K562 (cell line): Measurements from ENCODE around the gene CAMSAP2. TPM values are rescaled to one million over a fixed set of nuclear protein-coding genes. Genes with fewer than 3 reads are reported as not detected.
A peak's percentile ranks its signal among the peaks of the same experiment; 100 is the strongest.

ENCODE experiments used
- DPF2 ChIP-seq: fragments of 450-650 bp; IDR thresholded peaks from 2 replicates; pipeline ENCODE4 v1.6.1; 2016
- E4F1 ChIP-seq: fragments of 250-450 bp; sonication (Bioruptor Pico); IDR thresholded peaks from 2 replicates; pipeline ENCODE4 v1.5.0; 2021; ENCODE audit warnings: mild to moderate bottlenecking, borderline replicate concordance
- MAZ ChIP-seq, 2 experiments: fragments of 450-650 bp in 1 of 2; sonication (generic) in 1 of 2; formaldehyde crosslinking; IDR thresholded peaks in 1 of 2; conservative IDR thresholded peaks in 1 of 2; 2 replicates each; pipeline versions ENCODE4 v1.4.0 to v1.5.0; 2020; ENCODE audit warnings: mild to moderate bottlenecking in 1 of 2, missing genetic modification reagents in 1 of 2
- NCOA4 ChIP-seq: fragments of 450-650 bp; IDR thresholded peaks from 2 replicates; pipeline ENCODE4 v1.6.1; 2018; ENCODE audit warnings: mild to moderate bottlenecking; ENCODE audit not compliant: partially characterized antibody
- RBM22 ChIP-seq: fragments of 200-400 bp; formaldehyde crosslinking; IDR thresholded peaks from 2 replicates; pipeline ENCODE4 v1.6.1; 2018; ENCODE audit warnings: low read length, low read depth; ENCODE audit not compliant: poor library complexity, severe bottlenecking
- RCOR1 ChIP-seq, 2 experiments: IDR thresholded peaks; 2 replicates each; pipeline ENCODE4 v1.6.1; 2012; ENCODE audit warnings: low read depth in 2 of 2, low read length in 2 of 2, borderline replicate concordance in 1 of 2, improper control_type of control experiment in 1 of 2
- SETDB1 ChIP-seq: IDR thresholded peaks from one replicate; pipeline ENCODE4 v1.6.1; 2012; ENCODE audit warnings: low read length, control low read depth, inconsistent platforms
- SREBF2 ChIP-seq: sonication (generic); formaldehyde crosslinking; IDR thresholded peaks from 2 replicates; pipeline ENCODE4 v1.4.0; 2020; ENCODE audit warnings: mild to moderate bottlenecking, missing genetic modification reagents
- ZFX ChIP-seq: sonication (generic); formaldehyde crosslinking; IDR thresholded peaks from 2 replicates; pipeline ENCODE4 v1.8.0; 2022; ENCODE audit warnings: mild to moderate bottlenecking, missing genetic modification reagents, moderate library complexity
- ZNF12 ChIP-seq: sonication (generic); formaldehyde crosslinking; IDR thresholded peaks from 2 replicates; pipeline ENCODE4 v1.4.0; 2020; ENCODE audit warnings: mild to moderate bottlenecking, missing genetic modification reagents
- ZNF280A ChIP-seq: fragments of 450-650 bp; IDR thresholded peaks from 2 replicates; pipeline ENCODE4 v1.6.1; 2018; ENCODE audit warnings: mild to moderate bottlenecking, low read depth; ENCODE audit not compliant: partially characterized antibody
- ZNF395 ChIP-seq: fragments of 200-800 bp; sonication (Bioruptor generic); IDR thresholded peaks from 2 replicates; pipeline ENCODE4 v1.6.1; 2017; ENCODE audit warnings: missing genetic modification characterization, missing compliant biosample characterization
- ZNF408 ChIP-seq: fragments of 250-450 bp; sonication (Bioruptor Pico); IDR thresholded peaks from 2 replicates; pipeline ENCODE4 v1.4.0; 2020; ENCODE audit warnings: low read depth, mild to moderate bottlenecking, moderate library complexity
- ZNF444 ChIP-seq: fragments of 250-450 bp; sonication (Bioruptor Pico); IDR thresholded peaks from 2 replicates; pipeline ENCODE4 v1.4.0; 2020; ENCODE audit warnings: mild to moderate bottlenecking, moderate library complexity
- ZNF518B ChIP-seq: fragments of 250-450 bp; sonication (Bioruptor Pico); IDR thresholded peaks from 2 replicates; pipeline ENCODE4 v1.5.0; 2021; ENCODE audit warnings: mild to moderate bottlenecking, moderate library complexity
- ZNF766 ChIP-seq: fragments of 200-800 bp; sonication (Bioruptor generic); conservative IDR thresholded peaks from 2 replicates; pipeline ENCODE4 v1.6.1; 2016; ENCODE audit warnings: missing genetic modification characterization, missing compliant biosample characterization
- polyA plus RNA-seq, 8 experiments: library from polyadenylated mRNA; depleted of rRNA in 4 of 8; stranded (reverse) in 5 of 8; unstranded in 3 of 8; fragments of >200 nt; fragmentation: Nextera tagmentation in 2 of 8; fragmentation: Illumina TruSeq in 1 of 8; extraction: Ambion mirVana in 2 of 8; extraction: Trizol in 1 of 8; gene quantifications; 2 replicates each; pipeline versions ENCODE4 v1.2.1 to v1.2.3, GENCODE V29; 2011 to 2014; ENCODE audit warnings: inconsistent platforms in 1 of 8, missing spikeins in 1 of 8
- total RNA-seq, 7 experiments: library from RNA; depleted of rRNA in 6 of 7; stranded (reverse); fragments of >200 nt in 6 of 7; fragmentation: Illumina TruSeq in 2 of 7; extraction: Trizol in 2 of 7; gene quantifications; 2 replicates each; pipeline versions ENCODE4 v1.2.1 to v1.2.3, GENCODE V29; 2011 to 2021; ENCODE audit warnings: low replicate concordance in 1 of 7
- TF ChIP-seq, protein P1 (sequence below): IDR thresholded peaks from 3 replicates; pipeline ENCODE4 v1.6.1; 2011; ENCODE audit warnings: borderline replicate concordance, mild to moderate bottlenecking; ENCODE audit not compliant: insufficient read length, insufficient read depth

CAMSAP2 gene
- total and polyA plus RNA-seq, 9 of the 15 experiments (the other 6 are each of a cell fraction or from before 2014, with no cell fraction given) = 1.4 to 7.5 (median 2.7) TPM

DNA sequence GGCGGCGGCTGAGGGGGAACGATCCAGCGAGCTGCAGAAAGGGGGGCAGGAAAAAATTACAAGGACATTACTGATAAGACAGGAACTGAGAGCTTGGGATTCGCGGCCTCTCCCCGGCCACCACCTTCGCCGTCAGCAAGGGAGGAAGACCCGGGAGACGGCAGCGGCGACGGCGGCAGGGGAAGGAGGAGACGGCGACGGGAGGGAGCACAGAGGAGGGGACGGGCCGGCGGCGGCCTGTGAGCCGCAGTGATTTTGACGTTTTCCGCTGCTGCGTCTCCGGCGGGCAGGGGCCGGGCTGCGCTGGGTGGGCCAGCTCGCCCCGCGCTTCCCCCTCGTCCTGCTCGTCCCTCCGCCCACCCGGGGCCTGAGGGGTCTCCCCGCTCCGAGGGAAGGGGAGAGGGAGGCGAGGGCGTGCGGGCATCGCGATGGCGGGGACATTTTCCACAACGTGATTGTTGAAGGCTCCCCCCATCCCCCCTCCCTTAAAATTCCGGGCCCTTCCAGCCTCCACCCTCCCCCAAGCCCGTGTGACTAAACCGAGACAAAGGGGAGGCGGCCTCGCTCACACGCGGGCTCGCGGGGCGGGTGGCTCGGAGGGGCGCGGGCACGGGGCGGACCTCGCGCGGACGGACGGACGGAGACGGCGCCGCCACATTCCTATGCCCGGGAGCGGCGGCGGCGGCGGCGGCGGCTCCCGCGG is 407 bp downstream of the CAMSAP2 start (continued):
- TF ChIP-seq E4F1 (CRISPR knock-in tag) (no peak), ZNF280A (no peak), NCOA4 (no peak), SREBF2 (CRISPR knock-in tag) (no peak), MAZ (CRISPR knock-in tag; conservative IDR thresholded peaks at IDR 0.05 in 1 of 2, IDR thresholded peaks at IDR 0.05 in 1 of 2) (peak; percentile 80 to 87), RBM22 (no peak), ZFX (no peak), ZNF12 (CRISPR knock-in tag) (no peak), ZNF444 (no peak), ZNF518B (CRISPR knock-in tag) (no peak), ZNF766 (CRISPR knock-in tag) (no peak), RCOR1 (IDR thresholded peaks at IDR 0.05; ENCODE audit: borderline replicate concordance in 1 of 2, low read depth in 2 of 2, low read length in 2 of 2) (peak in 1 of 2 experiments; percentile 92; a peak in 3 of 4 replicates), ZNF408 (CRISPR knock-in tag) (no peak), ZNF395 (no peak), DPF2 (no peak; the same call in 1 of the 2 replicates), SETDB1 (no peak)
- TF ChIP-seq, protein P1, sequence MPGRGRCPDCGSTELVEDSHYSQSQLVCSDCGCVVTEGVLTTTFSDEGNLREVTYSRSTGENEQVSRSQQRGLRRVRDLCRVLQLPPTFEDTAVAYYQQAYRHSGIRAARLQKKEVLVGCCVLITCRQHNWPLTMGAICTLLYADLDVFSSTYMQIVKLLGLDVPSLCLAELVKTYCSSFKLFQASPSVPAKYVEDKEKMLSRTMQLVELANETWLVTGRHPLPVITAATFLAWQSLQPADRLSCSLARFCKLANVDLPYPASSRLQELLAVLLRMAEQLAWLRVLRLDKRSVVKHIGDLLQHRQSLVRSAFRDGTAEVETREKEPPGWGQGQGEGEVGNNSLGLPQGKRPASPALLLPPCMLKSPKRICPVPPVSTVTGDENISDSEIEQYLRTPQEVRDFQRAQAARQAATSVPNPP = no peak
